Cardiac muscle cell (in vitro differentiated cells and primary cell): Measurements from ENCODE around the gene CREB5. TPM values are rescaled to one million over a fixed set of nuclear protein-coding genes. Genes with fewer than 3 reads are reported as not detected.
A peak's percentile ranks its signal among the peaks of the same experiment; 100 is the strongest.

Experiments
- DNase-seq, 2 donors: peaks; one replicate each; pipeline versions ENCODE4 v3.0.0 to v3.0.0-alpha.2; 2010 to 2017; ENCODE audit warnings: low read depth in 1 of 2, low spot score in 1 of 2
- H3K27ac ChIP-seq: fragments of 200-600 bp; sonication (generic); 2 replicates; pipeline ENCODE4 v1.5.1; 2016
- H3K27me3 ChIP-seq: fragments of 200-600 bp; sonication (generic); 2 replicates; pipeline ENCODE4 v1.6.0; 2016; ENCODE audit warnings: control low read depth
- H3K36me3 ChIP-seq: fragments of 200-600 bp; sonication (generic); 2 replicates; pipeline ENCODE4 v1.5.1; 2016; ENCODE audit warnings: control low read depth
- H3K4me1 ChIP-seq: fragments of 200-600 bp; sonication (generic); 2 replicates; pipeline ENCODE4 v1.8.1; 2017; ENCODE audit warnings: low read depth, mild to moderate bottlenecking, mixed run types
- H3K4me3 ChIP-seq: fragments of 200-600 bp; sonication (generic); 2 replicates; pipeline ENCODE4 v1.5.1; 2016; ENCODE audit warnings: mild to moderate bottlenecking
- H3K9me3 ChIP-seq: fragments of 200-600 bp; sonication (generic); 2 replicates; pipeline ENCODE4 v1.5.1; 2017; ENCODE audit warnings: low read depth, mild to moderate bottlenecking, control low read depth
- polyA plus RNA-seq: library from polyadenylated mRNA; unstranded; fragments of >200 nt; fragmentation: Nextera tagmentation; extraction: Ambion mirVana; gene quantifications from 2 replicates; pipeline ENCODE4 v1.2.1, GENCODE V29; 2016
- total RNA-seq: library from RNA; depleted of rRNA; stranded (reverse); fragments of >200 nt; gene quantifications from 2 replicates; pipeline ENCODE4 v1.2.3, GENCODE V29; 2016
- TF ChIP-seq, protein P1 (sequence below): IDR thresholded peaks from 2 replicates; pipeline ENCODE4 v1.5.1; 2012; ENCODE audit warnings: low read depth, mild to moderate bottlenecking, low read length

Gene CREB5
- total and polyA plus RNA-seq, 2 experiments from 2014 or later, result 4.6 TPM

DNA sequence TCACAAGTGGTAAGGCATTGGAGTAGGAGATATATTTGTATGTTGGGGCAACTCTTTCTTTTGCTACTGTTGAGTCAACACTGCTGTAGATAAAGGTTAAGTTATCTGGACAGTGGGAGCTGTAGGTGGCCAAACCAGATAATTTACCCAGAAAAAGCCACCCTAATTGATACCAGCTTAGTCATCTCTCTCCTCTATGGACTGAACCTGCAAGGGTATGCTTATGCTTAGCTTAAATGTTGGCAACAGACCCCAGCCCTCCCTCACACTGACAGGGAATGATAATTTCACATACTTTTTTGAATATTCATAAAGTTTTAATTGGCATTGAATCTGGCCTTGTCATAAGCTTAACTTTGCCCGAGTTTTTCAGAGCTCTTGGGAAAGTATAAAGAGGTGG lies 66.3 kb downstream of the CREB5 start:
- no peak overlapping the region for H3K4me3 ChIP-seq
- H3K36me3 ChIP-seq, result no peaks in the 10 kb centered on the region
- no peaks in the 10 kb centered on the region for H3K27me3 ChIP-seq
- no peaks in the 10 kb centered on the region for H3K9me3 ChIP-seq
- H3K4me1 ChIP-seq, result peaks cover 18% of the 10 kb centered on the region
- DNase-seq, result peak in 1 of 2 donors; percentile 24
- TF ChIP-seq, protein P1, sequence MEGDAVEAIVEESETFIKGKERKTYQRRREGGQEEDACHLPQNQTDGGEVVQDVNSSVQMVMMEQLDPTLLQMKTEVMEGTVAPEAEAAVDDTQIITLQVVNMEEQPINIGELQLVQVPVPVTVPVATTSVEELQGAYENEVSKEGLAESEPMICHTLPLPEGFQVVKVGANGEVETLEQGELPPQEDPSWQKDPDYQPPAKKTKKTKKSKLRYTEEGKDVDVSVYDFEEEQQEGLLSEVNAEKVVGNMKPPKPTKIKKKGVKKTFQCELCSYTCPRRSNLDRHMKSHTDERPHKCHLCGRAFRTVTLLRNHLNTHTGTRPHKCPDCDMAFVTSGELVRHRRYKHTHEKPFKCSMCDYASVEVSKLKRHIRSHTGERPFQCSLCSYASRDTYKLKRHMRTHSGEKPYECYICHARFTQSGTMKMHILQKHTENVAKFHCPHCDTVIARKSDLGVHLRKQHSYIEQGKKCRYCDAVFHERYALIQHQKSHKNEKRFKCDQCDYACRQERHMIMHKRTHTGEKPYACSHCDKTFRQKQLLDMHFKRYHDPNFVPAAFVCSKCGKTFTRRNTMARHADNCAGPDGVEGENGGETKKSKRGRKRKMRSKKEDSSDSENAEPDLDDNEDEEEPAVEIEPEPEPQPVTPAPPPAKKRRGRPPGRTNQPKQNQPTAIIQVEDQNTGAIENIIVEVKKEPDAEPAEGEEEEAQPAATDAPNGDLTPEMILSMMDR, result no peak
- H3K27ac ChIP-seq, result no peak overlapping the region

DNA sequence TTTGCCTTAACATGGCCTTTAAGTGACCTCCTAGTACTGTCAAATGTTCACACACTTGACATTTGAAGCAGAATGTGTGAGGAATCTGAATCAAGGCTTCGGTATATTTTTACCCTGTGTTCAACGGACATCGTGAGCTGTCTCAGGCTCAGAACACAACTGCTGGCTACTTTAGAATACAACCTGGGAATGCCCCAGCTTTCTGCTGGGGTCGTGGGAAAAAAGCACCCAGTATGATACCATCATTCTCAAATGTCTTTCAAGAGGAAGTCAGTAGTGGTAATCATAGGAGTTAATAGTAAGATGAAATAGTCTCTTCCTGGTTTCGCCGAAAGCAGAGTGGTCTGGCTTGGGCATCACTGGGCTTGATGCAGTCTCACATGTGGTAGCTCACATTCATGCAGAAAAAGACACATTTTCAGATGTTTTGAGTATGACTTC lies 67.2 kb downstream of the CREB5 start:
- no peak overlapping the region for H3K4me3 ChIP-seq
- H3K9me3 ChIP-seq, result no peaks in the 10 kb centered on the region
- no peak for DNase-seq
- H3K27me3 ChIP-seq, result no peaks in the 10 kb centered on the region
- peaks cover 18% of the 10 kb centered on the region for H3K4me1 ChIP-seq
- no peaks in the 10 kb centered on the region for H3K36me3 ChIP-seq
- TF ChIP-seq, protein P1, result no peak
- H3K27ac ChIP-seq, result peak overlapping the region; percentile 18

DNA sequence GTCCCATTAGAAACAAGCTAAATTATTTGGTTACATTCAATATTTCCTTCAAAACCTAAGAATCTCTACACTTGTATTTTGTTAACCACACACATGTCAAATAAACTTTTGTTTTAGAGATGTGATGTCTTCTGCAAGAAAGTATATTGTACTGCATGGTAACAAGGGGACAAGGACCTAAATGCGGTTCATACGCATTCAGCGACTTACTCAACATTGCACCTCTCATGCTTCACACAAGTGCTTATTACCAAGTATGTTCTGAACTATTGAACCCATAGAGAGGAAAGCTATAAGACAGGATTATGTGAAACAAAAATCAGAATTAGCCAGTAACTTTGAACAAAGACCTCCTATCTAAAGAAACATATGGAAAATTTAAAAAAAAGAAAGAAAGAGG lies 68.3 kb downstream of the CREB5 start:
- Histone ChIP-seq H3K4me1 (peaks cover 18% of the 10 kb centered on the region), H3K4me3 (no peak overlapping the region), H3K36me3 (no peaks in the 10 kb centered on the region), H3K27me3 (no peaks in the 10 kb centered on the region), H3K27ac (no peak overlapping the region), H3K9me3 (no peaks in the 10 kb centered on the region)
- no peak for DNase-seq
- TF ChIP-seq, protein P1, result no peak

DNA sequence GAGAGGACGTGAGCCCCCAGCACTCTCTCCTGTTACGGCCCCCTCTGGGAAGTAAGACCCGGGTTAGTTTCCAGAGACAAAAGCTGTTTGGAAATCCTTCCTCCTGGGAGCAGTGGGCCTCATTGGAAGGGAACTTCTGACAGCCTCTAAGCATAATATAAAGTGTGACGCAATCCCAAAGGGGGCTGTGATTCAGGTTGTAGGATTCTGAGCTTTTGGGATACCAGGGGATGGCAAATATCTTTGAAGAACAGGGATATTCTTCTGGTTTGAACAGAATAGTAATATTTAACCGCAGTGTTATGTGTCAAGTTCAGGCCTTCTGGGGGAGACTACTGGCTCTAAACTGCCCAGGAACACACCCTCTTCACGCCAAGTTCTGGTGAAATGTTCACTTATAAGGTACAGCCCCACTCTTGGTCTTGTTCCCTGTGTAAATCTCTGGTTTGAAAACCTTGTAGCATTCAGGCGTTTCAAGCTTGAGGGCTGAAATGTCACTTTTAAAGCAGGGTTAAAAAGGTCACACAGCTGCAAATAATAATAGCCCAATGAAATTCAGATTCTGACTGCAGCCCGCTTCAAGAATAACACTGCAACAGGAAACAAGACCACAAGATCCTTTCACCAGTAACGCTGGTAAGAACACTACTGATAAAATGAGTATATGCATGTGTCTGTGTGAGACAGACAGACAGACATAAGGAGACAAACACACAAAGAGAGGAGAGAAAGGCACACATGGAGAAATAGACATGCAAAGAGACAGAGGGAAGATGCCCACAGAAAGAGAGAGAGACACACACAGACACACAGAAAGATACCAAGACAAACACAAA lies 69.0 kb downstream of the CREB5 start:
- DNase-seq, result peak in 1 of 2 donors; percentile 71
- Histone ChIP-seq H3K36me3 (no peaks in the 10 kb centered on the region), H3K27ac (no peak overlapping the region), H3K9me3 (no peaks in the 10 kb centered on the region), H3K4me3 (no peak overlapping the region), H3K27me3 (no peaks in the 10 kb centered on the region), H3K4me1 (peaks cover 18% of the 10 kb centered on the region)
- TF ChIP-seq, protein P1, result no peak

DNA sequence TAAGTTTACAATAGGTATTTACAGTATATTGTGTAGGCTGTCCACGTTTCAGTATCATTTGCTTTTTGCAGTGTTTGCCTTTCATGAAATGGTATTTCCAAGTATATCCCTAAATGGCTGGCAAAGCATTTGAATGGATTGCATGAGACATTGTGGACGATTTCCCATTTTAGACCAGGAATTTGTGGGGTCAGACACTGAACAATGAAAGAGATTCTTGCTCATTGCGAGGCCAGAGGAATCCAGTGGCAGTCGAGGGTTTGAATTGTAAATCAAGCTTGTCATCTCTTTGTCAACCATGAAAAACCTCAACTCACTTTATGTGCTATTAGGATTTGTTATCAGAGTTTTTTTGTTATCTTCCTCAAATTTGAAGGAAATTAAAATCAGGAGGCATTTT lies 70.8 kb downstream of the CREB5 start:
- Histone ChIP-seq H3K36me3 (no peaks in the 10 kb centered on the region), H3K27ac (no peak overlapping the region), H3K4me1 (peaks cover 18% of the 10 kb centered on the region), H3K9me3 (no peaks in the 10 kb centered on the region), H3K4me3 (no peak overlapping the region), H3K27me3 (no peaks in the 10 kb centered on the region)
- DNase-seq, result no peak
- TF ChIP-seq, protein P1, result no peak
